ENCODE results near the gene RPE.

The RPE gene

DNA sequence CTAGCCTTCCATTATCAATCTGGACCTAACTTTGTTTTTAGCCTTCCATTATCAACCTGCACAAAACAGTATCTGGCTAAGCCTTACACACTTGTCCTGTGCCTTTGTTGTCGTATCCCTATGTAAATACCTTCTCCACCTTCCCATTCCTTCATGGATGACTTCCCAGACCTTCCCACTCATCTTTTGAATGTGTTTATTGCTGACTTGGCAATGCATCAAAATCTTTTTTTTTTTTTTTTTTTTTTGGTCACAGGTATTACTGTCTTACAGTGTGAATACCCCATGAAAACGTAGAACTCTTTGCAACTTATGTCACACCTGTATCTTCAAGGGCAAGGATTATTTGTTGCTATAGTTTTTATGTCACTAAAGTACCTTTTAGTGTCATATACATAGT lies 25.7 kb downstream of the RPE start:
- TF ChIP-seq GATA1 (IDR thresholded peaks at IDR 0.05; ENCODE audit: low read depth, low read length) (no peak), POLR2A (IDR thresholded peaks at IDR 0.05; ENCODE audit: low read length) (no peak)
- no peak for DNase-seq

DNA sequence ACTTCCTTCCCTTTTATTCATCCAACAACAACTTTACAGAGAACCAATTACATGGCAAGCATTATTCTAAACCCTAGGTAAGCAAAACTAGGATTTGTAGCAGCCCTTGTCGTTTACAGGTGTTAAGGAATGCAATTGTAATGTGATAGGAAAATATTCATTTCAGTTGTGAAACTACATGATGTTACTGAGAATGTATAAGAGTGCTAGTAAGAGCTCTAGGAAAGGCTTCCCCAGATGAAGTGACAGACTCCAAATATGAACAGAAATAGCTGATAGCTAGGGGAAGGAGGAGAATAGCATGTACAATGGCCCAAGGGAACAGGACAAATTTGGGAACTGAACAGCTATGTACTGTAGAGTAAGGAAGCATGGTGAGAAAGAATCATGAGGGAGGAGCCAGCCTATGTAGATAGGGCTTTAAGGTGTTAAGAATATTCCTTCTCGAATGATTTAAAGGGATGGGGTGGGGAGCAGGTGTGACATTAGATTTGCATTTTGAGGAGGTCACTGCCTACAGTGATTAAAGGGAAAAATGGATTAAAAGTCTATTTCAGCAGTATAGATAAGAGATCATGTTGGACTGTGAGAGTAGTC lies 31.7 kb downstream of the RPE start:
- DNase-seq = no peak
- TF ChIP-seq POLR2A (IDR thresholded peaks at IDR 0.05; ENCODE audit: low read length) (no peak), GATA1 (IDR thresholded peaks at IDR 0.05; ENCODE audit: low read depth, low read length) (no peak)

DNA sequence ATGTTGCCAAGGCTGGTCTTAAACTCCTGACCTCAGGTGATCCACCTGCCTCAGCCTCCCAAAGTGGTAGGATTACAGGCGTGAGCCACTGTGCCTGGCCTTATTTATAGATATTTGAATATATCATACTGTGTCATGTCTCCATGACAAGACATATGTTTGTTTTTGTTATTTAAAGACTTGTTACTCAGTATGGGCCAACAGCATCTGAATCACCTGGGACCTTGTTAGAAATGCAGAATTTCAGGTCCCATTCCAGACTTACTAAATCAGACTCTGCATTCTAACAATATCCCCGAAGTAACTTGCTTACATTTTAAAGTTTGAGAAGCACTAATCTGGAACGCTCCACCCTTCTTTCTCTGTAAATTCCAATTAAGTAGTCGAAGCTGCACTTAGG lies 33.2 kb downstream of the RPE start:
- DNase-seq = no peak
- TF ChIP-seq POLR2A (IDR thresholded peaks at IDR 0.05; ENCODE audit: low read length) = no peak
- TF ChIP-seq GATA1 (IDR thresholded peaks at IDR 0.05; ENCODE audit: low read depth, low read length) = no peak

DNA sequence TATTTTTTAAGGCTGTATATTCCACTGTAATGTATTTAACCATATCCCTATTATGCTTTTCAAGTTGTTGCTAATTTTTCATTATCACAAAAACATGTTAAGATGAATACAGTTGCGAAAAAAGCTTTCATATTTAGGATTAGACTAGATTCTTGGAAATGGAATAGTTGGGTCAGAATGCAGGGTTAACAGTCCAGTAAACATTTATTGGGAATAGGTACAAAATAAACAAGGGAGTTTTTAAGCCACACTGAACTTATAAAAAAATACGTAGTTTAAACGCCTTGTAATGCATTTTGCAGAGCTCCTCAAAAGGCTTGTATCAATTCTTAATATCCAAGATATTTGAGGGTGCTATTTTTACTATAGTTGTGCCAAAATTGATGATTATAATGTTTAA lies 35.6 kb downstream of the RPE start:
- TF ChIP-seq GATA1 (IDR thresholded peaks at IDR 0.05; ENCODE audit: low read depth, low read length) (no peak), POLR2A (IDR thresholded peaks at IDR 0.05; ENCODE audit: low read length) (no peak)
- no peak for DNase-seq

DNA sequence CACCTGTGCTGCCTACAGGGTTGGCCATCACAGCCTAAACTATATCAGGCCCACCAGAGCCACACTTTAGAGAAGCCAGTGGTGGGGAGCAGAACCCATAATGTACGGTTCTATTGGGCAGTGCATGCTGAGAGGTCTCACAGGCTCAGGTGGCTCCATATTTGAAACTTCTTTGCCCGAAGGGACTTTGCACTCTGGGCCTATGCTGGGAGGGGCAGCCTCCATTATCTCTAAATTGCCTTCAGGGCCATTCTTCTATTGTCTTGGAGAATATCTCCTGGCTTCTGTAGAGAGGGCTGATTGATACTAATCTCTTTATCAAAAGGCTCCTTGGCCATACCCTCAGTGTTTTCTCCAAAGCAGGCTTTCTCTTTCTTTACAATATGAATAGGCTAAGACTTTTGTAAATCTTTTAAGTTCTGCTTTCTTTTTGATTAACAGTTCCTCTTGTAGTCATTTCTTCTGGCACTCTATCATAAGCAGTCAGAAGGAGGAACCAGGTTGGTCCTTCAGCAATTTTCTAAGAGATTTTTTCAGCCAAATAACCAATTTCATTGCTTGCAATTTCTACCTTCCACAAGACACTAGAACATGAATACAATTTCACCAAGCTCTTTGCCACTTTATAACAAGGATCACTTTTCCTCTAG lies 44.5 kb downstream of the RPE start:
- no peak for DNase-seq
- TF ChIP-seq GATA1 (IDR thresholded peaks at IDR 0.05; ENCODE audit: low read depth, low read length) = no peak
- TF ChIP-seq POLR2A (IDR thresholded peaks at IDR 0.05; ENCODE audit: low read length) = no peak

DNA sequence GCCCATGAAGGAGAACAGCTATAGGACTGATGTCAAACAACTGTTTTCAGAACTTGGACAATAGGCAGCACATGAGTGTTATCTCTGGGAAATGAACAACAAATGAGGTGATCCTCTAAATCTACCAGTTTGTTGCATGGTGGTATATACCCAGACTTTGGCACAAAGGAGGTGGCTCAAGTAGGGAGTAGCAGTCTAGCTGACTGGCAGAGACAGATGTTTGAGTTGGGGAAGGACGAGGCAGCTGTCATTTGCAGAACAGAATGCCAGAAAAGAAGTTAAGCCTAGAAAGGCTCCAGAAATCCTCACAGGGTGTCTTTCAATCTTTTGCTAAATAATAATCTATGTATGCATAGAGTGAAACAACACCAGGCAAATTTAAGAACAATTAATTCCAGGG lies 47.4 kb downstream of the RPE start:
- TF ChIP-seq GATA1 (IDR thresholded peaks at IDR 0.05; ENCODE audit: low read depth, low read length) (no peak), POLR2A (IDR thresholded peaks at IDR 0.05; ENCODE audit: low read length) (no peak)
- DNase-seq = no peak

DNA sequence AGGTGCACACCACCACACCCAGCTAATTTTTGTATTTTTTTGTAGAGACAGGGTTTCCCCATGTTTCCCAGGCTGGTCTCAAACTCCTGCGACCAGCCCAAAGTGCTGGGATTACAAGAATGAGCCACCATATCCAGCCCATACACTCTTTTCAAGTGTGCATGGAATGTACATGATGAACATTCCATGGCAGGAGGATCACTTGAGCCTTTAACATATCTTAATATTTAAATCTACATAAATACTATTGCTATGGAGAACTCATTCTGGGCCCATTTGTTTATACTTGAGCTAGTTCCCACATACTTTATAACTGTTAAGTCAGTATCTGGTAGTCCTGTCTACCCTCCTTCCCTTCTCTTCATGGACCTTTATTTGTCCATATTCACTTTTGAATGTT lies 48.4 kb downstream of the RPE start:
- no peak for DNase-seq
- TF ChIP-seq GATA1 (IDR thresholded peaks at IDR 0.05; ENCODE audit: low read depth, low read length) = no peak
- TF ChIP-seq POLR2A (IDR thresholded peaks at IDR 0.05; ENCODE audit: low read length) = no peak

DNA sequence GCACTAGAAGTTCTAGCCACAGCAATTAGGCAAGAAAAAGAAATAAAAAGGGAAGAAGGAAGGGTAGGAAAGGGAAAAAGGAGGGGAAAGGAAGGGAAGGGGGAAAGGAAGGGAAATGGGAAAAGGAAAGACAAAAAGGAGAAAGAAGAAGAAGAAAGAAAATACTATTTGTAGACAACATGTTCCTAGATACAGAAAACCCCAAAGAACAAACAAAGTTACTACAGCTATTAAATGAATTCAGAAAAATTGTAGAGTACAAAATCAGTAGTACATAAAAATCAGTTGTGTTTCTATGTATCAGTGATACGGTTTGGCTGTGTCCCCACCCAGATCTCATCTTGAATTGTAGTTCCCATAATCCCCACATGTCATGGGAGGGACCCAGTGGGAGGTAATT lies 52.3 kb downstream of the RPE start:
- TF ChIP-seq GATA1 (IDR thresholded peaks at IDR 0.05; ENCODE audit: low read depth, low read length) = no peak
- no peak for TF ChIP-seq POLR2A (IDR thresholded peaks at IDR 0.05; ENCODE audit: low read length)
- DNase-seq = no peak

DNA sequence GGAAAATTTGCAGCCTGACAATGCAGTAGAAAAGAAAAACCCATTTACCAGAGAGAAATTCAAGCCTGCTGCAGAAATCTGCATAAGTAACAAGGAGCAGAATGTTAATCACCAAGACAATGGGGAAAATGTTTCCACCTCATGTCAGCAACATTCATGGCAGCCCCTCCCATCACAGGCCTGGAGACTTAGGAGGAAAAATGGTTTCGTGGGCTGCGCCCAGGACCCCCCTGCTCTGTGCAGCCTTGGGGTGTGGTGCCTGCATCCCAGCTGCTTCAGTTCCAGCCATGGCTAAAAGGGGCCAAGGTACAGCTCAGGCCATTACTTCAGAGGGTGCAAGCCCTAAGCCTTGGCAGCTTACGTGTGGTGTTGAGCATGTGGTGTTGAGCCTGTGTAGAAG lies 53.4 kb downstream of the RPE start:
- DNase-seq = no peak
- TF ChIP-seq GATA1 (IDR thresholded peaks at IDR 0.05; ENCODE audit: low read depth, low read length) (no peak), POLR2A (IDR thresholded peaks at IDR 0.05; ENCODE audit: low read length) (no peak)

DNA sequence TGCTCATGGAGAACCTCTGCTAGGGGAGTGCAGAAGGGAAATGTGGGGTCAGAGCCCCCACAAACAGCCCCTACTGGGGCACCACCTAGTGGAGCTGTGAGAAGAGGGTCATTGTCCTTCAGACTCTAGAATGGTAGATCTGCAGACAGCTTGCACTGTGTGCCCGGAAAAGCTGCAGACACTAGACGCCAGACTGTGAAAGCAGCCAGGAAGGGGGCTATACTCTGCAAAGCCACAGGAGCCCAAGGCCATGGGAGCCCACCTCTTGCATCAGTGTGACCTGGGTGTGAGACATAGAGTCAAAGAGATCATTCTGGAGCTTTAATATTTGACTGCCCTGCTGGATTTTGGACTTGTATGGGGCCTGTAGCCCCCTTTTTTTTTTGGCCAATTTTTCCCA lies 60.9 kb downstream of the RPE start:
- no peak for TF ChIP-seq GATA1 (IDR thresholded peaks at IDR 0.05; ENCODE audit: low read depth, low read length)
- no peak for TF ChIP-seq POLR2A (IDR thresholded peaks at IDR 0.05; ENCODE audit: low read length)
- no peak for DNase-seq
